Smooth muscle cell (in vitro differentiated cells): ENCODE measurements around the gene EFR3B. TPM values are rescaled to one million over a fixed set of nuclear protein-coding genes. Genes with fewer than 3 reads are reported as not detected.
"Not testable (repeated sequence)": the region's sequence is repeated elsewhere in the genome, so short reads cannot be mapped to it uniquely, and the experiment has no call there.

ENCODE experiments used
- DNase-seq: peaks from one replicate; lab custom pipeline; 2025; ENCODE audit not compliant: unreplicated experiment; lab: John Stamatoyannopoulos, UW
- H2AFZ ChIP-seq: fragments of 200-600 bp; sonication (generic); 2 replicates; pipeline ENCODE4 v1.6.0; 2016; ENCODE audit warnings: antibody characterized with exemption, low read depth, mild to moderate bottlenecking
- H3F3A ChIP-seq: fragments of 200-600 bp; sonication (generic); 2 replicates; pipeline ENCODE4 v1.6.0; 2017; ENCODE audit warnings: antibody characterized with exemption, low read depth
- H3K27ac ChIP-seq: fragments of 200-600 bp; sonication (generic); 2 replicates; pipeline ENCODE4 v1.5.1; 2016; ENCODE audit warnings: low read depth, mild to moderate bottlenecking
- H3K27me3 ChIP-seq: fragments of 200-600 bp; sonication (generic); 2 replicates; pipeline ENCODE4 v1.6.1; 2016; ENCODE audit warnings: low read depth, mild to moderate bottlenecking
- H3K36me3 ChIP-seq: fragments of 200-600 bp; sonication (generic); 2 replicates; pipeline ENCODE4 v1.5.1; 2016; ENCODE audit warnings: low read depth
- H3K4me1 ChIP-seq: fragments of 200-600 bp; sonication (generic); 2 replicates; pipeline ENCODE4 v1.5.1; 2016; ENCODE audit warnings: low read depth
- H3K4me2 ChIP-seq: fragments of 200-600 bp; sonication (generic); 2 replicates; pipeline ENCODE4 v1.6.0; 2016; ENCODE audit warnings: mild to moderate bottlenecking
- H3K4me3 ChIP-seq: fragments of 200-600 bp; sonication (generic); 2 replicates; pipeline ENCODE4 v1.5.1; 2016; ENCODE audit warnings: mild to moderate bottlenecking
- H3K79me2 ChIP-seq: fragments of 200-600 bp; sonication (generic); 2 replicates; pipeline ENCODE4 v1.6.0; 2016; ENCODE audit warnings: low read depth, mild to moderate bottlenecking
- H3K9ac ChIP-seq: fragments of 200-600 bp; sonication (generic); 2 replicates; pipeline ENCODE4 v1.6.0; 2016; ENCODE audit warnings: low read depth
- H3K9me3 ChIP-seq: fragments of 200-600 bp; sonication (generic); replicated peaks from 2 replicates; pipeline ENCODE4 v1.5.1; 2016; ENCODE audit warnings: low read depth
- H4K20me1 ChIP-seq: fragments of 200-600 bp; sonication (generic); 2 replicates; pipeline ENCODE4 v1.6.0; 2016; ENCODE audit warnings: low read depth
- CTCF ChIP-seq: fragments of 200-600 bp; sonication (generic); IDR thresholded peaks from 2 replicates; pipeline ENCODE4 v1.5.1; 2017; ENCODE audit warnings: borderline replicate concordance, mild to moderate bottlenecking, antibody characterized with exemption; ENCODE audit not compliant: insufficient read depth, poor library complexity, severe bottlenecking
- WGBS: methylation state at CpG from one replicate; pipeline ENCODE4 v1.1.7; 2016; ENCODE audit warnings: low lambda C conversion rate; 5-methylcytosine and 5-hydroxymethylcytosine counted together
- polyA plus RNA-seq: library from polyadenylated mRNA; unstranded; fragments of >200 nt; fragmentation: Nextera tagmentation; extraction: Ambion mirVana; gene quantifications from 2 replicates; pipeline ENCODE4 v1.2.1, GENCODE V29; 2016
- total RNA-seq: library from RNA; depleted of rRNA; stranded (reverse); fragments of >200 nt; gene quantifications from 2 replicates; pipeline ENCODE4 v1.2.3, GENCODE V29; 2014

EFR3B gene
- total and polyA plus RNA-seq, 2 experiments from 2014 or later, result 4.0 to 5.2 TPM

- Histone ChIP-seq H2AFZ (no peak overlapping the region), H3K9me3 (no peaks in the 10 kb centered on the region), H3K79me2 (no peaks in the 10 kb centered on the region), H3K36me3 (no peaks in the 10 kb centered on the region), H3K27ac (no peak overlapping the region), H3K4me2 (no peak overlapping the region), H3F3A (no peaks in the 10 kb centered on the region), H3K9ac (no peak overlapping the region), H4K20me1 (peaks cover 6% of the 10 kb centered on the region), H3K27me3 (no peaks in the 10 kb centered on the region), H3K4me3 (no peak overlapping the region), H3K4me1 (peaks cover 21% of the 10 kb centered on the region)
- no peak for TF ChIP-seq CTCF
- no peak for DNase-seq
- WGBS, result 94% methylated on average over 8 of the region's 8 CpGs
These were observed 48.9 kb downstream of the EFR3B start for GRCh38 chr2:25090801-25091200.

- no peaks in the 10 kb centered on the region for H3K9me3 ChIP-seq
- no peak overlapping the region for H3K4me3 ChIP-seq
- no peaks in the 10 kb centered on the region for H3K79me2 ChIP-seq
- no peak for DNase-seq
- H3K9ac ChIP-seq, result no peak overlapping the region
- WGBS, result 91% methylated on average over 8 of the region's 8 CpGs
- H3K4me1 ChIP-seq, result peaks cover 21% of the 10 kb centered on the region
- H3K27me3 ChIP-seq, result no peaks in the 10 kb centered on the region
- H4K20me1 ChIP-seq, result peaks cover 6% of the 10 kb centered on the region
- no peak overlapping the region for H2AFZ ChIP-seq
- TF ChIP-seq CTCF, result no peak
- no peaks in the 10 kb centered on the region for H3K36me3 ChIP-seq
- H3F3A ChIP-seq, result no peaks in the 10 kb centered on the region
- no peak overlapping the region for H3K4me2 ChIP-seq
- no peak overlapping the region for H3K27ac ChIP-seq
These were observed 49.4 kb downstream of the EFR3B start for GRCh38 chr2:25091265-25091664.

- Histone ChIP-seq H3K4me3 (no peak overlapping the region), H3F3A (no peaks in the 10 kb centered on the region), H3K79me2 (no peaks in the 10 kb centered on the region), H3K4me1 (peaks cover 4% of the 10 kb centered on the region), H3K9me3 (no peaks in the 10 kb centered on the region), H2AFZ (no peak overlapping the region), H3K4me2 (no peak overlapping the region), H3K9ac (no peak overlapping the region), H3K36me3 (no peaks in the 10 kb centered on the region), H3K27me3 (no peaks in the 10 kb centered on the region), H3K27ac (peak overlapping the region; percentile 11), H4K20me1 (no peaks in the 10 kb centered on the region)
- TF ChIP-seq CTCF, result no peak
- DNase-seq, result no peak
- 65% methylated on average over 2 of the region's 2 CpGs for WGBS
These were observed 56.2 kb downstream of the EFR3B start for GRCh38 chr2:25098056-25098455.

GRCh38 chr2:25098670-25099486 lies 57.0 kb downstream of the EFR3B start:
- no peaks in the 10 kb centered on the region for H3F3A ChIP-seq
- TF ChIP-seq CTCF, result no peak
- H3K4me2 ChIP-seq, result no peak overlapping the region
- peak overlapping the region; percentile 11 for H3K27ac ChIP-seq
- WGBS, result 37% methylated on average over 6 of the region's 6 CpGs
- no peaks in the 10 kb centered on the region for H3K79me2 ChIP-seq
- no peaks in the 10 kb centered on the region for H4K20me1 ChIP-seq
- H3K27me3 ChIP-seq, result no peaks in the 10 kb centered on the region
- H3K4me1 ChIP-seq, result peaks cover 4% of the 10 kb centered on the region
- H2AFZ ChIP-seq, result no peak overlapping the region
- H3K9ac ChIP-seq, result no peak overlapping the region
- H3K9me3 ChIP-seq, result no peaks in the 10 kb centered on the region
- no peak for DNase-seq
- no peak overlapping the region for H3K4me3 ChIP-seq
- H3K36me3 ChIP-seq, result no peaks in the 10 kb centered on the region

- H2AFZ ChIP-seq, DNase-seq, H3K9me3 ChIP-seq, H3K4me2 ChIP-seq, H3K27ac ChIP-seq, H3K27me3 ChIP-seq, H3K36me3 ChIP-seq, H3K4me1 ChIP-seq, H3F3A ChIP-seq, H4K20me1 ChIP-seq, H3K4me3 ChIP-seq, H3K9ac ChIP-seq, H3K79me2 ChIP-seq: not testable (repeated sequence)
- WGBS, result 90% methylated on average over 7 of the region's 7 CpGs
These were observed 60.5 kb downstream of the EFR3B start for GRCh38 chr2:25102352-25102751.
